CD4-positive, alpha-beta T cell treated with Interleukin-6 for 4 hours (primary cell): ENCODE measurements around the gene DKC1.
"Not testable (repeated sequence)": the region's sequence is repeated elsewhere in the genome, so short reads cannot be mapped to it uniquely, and the experiment has no call there.

Experiments
- DNase-seq: peaks from one replicate; pipeline ENCODE4 v3.0.0-alpha.2; 2020; ENCODE audit warnings: mixed read lengths

The DKC1 gene

DNA sequence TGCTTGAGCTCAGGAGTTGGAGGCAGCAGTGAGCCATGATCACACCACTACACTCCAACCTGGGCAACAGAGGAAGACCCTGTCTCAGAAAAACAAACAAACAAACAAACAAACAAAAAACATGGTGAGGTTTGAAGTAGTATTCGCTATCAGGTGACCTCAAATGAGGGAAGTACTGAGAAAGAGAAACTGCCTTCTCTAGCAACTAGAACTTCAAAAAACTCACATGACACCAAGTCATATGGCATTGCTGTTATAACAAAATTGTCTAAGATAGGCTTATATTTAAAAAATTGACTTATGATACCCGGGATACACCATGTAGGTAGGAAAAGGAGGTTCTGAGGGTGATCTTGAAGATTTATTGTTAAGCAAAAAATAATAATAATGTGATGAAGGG is 32.4 kb downstream of the DKC1 start:
- no peak for DNase-seq

DNA sequence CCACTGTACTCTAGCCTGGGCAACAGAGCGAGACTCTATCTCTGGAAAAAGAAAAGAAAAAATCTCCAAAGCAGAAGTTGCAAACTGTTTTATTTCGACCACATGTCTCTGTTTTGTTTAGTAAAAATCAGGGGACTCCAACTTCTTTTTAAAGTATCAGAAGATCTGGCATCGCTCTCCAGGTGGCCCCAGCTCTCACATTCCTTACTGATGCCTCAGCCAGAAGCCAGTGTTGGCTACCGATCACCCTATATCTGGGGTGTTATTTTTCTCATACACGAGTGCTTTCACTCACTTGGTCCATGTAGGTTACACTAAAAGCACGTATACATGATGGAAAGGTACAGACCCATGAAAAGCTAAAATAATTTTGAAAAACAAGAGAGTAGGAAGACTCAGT is 34.3 kb downstream of the DKC1 start:
- DNase-seq, result no peak

DNA sequence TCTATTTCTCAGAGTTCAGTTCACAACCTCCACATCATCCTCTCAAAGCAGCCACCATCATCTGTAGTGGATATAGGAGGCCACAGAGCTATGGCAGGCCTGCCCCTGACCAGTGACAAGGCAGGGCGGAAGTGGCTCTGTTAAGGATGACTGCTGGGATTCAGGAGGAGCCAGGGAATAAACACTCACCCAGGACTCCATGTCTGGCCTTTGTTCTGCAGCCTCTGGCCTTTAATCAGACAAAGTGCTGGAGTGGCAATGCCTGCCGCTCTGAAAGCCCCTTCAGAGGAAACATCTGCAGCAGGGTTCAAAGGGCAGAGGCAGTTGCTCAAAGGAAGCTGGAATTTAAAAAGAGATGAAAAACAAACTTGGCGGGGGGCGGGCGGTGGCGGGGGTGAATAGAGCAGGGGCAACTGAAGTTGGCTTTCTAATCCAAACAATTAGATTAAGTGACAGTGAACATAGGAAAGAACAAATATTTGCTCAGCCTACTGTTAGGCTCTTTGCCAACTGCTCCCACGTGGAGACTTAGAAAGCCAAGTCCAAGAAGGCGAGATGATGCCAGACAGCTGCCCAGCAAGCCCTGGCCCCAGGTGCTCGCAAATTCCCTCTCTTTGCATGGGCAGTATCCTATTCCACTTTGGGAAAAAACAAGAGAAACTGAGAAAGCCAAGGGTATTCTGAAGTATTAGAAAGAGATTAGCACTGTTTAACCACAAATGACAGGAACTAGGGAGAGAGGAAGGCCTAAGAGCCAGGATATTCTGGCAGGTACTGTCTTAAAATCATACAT is 37.1 kb downstream of the DKC1 start:
- DNase-seq, result no peak

DNA sequence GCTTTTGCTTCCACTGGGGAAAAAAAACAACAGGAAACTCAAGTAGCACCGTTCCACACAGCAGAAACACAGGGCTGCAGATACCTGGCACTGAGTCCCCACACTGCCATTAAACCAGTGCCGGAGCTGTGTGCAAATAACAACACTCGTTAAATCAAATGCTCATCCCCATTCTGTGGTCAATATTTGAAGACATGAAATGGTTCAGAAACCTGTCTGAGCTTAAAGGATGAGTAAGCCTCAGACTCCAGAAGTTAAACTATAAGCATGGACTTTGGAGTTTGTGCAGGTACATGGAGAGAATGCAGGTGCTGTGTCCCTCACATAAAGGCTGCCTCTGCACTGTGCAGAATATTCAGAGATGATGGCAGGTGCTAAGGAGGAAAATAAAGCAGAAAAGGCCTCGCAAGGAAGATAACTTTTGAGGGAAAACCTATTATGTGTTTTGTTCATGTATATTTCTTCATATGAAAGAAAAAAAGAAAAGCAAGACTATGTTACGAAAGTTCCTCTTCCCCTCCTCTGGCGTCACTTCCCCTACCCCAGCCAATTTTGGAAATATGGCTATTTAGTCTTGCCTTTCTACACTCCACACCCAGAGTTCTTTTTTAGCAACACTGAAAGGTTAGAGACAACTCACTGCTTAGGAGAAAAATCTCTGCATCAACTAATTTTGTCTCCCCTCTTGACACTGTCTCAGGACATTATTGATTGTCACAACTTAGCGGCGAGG is 38.0 kb downstream of the DKC1 start:
- no peak for DNase-seq

DNA sequence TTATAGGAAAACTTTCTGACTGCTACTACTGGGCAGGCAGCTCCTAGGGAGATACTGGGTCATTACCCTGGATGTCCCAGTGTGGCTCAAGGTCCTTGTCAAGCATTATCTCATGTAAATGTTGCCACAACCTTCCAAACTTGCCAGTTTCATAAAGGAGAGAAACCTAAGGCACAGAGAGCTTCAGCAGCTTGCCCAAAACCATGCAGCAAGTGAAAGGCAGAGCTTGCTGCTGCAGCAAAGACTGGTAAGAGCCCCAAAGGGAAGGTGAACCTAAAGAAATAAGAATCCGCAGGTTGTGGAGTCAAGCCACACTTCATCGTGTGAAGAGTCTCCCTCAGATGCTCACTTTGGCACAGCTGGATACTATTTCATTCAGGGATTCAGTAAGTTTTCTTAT is 40.3 kb downstream of the DKC1 start:
- DNase-seq, result no peak

DNA sequence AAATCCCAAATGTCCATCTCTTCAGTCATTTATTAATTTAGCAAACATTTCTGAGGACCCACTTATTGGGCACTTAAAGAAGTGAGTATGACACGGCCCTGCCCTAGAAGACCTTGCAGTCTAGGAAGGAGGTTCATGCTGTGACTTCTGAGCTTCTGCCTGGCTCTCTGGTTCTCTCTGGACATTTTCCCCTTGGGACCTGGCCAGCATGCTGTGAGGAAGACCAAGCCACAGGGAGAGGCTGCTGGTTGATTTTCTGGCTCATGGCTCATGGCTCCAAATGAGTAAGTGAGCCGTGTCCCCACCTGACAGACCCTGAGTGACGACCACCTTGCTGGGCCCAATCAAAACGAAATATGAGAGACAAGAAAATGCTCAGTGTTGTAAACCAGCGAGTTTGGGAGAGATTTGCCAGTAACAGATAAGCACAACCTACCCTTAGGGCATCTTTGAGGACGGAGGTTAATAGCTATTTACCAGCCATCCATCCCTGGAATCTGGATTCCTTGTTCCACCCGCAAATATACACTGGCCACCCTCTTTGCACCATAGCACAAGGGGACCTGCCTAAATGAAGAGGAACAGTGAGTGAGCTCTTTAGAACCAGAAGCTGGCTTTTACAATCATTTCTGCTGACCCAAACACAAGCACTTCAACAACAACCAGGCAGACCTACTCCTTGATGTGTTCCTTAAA is 41.7 kb downstream of the DKC1 start:
- DNase-seq, result no peak

DNA sequence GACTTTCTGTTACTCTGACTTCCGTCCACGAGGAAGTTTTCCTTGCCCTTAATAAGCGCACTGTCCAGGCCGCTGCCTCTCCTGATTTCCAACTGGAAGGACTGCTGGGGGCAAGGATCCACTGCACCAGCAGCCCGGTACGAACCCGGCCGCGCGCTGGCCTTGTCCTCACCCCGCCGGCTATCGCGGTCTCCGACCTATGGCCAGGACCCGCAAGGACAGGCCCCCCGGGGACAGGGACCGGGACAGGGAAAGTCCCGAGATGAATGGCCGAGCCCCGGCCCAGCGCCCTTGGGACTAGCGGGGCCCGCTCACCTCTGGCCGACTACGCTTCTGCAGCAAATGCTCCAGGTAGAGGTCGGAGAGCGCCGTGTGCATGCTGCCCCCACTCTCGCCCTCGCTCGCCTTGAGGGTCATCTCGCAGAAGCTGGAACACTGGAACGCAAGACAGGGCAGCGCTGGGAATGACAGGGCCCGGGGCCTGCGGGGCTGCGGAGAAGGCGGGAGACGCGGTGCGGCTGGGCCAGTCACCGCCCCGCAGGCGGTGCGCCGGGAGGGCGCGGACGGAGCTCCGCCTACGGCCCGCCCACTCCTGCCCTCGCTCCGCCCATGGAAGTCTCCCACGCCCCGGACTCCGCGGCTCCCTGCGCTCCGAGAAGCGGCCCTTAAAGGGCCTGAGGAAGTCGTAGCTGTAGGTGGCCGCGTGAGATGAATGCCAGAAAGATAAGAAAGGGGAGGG is 42.5 kb downstream of the DKC1 start, which contains the start of gene MPP1:
Gene MPP1 (minus strand): TSS at position 529 of the 739 bp plus-strand sequence. CDS start 112 bp downstream, at position 417.
- DNase-seq, result peak; percentile 80

DNA sequence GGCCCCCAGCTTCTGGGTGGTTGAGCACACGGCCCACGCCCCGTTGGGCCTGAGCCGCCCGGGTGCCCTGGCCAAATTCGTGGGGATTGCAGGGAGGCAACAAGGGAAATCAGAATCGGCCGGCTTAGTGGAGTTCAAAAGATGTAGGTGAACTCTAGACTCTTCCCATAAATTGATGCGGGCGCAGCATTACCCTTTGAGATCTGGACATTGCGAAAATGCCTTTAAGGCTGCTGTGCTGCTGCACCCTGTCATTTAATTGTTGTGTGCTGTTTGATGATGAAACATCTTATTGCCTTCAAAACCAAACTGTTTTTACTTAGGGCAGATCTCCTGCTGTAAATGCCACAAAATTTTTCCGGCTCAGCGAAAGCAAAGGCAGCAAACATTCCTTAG is 43.0 kb downstream of the DKC1 start:
- no peak for DNase-seq

DNA sequence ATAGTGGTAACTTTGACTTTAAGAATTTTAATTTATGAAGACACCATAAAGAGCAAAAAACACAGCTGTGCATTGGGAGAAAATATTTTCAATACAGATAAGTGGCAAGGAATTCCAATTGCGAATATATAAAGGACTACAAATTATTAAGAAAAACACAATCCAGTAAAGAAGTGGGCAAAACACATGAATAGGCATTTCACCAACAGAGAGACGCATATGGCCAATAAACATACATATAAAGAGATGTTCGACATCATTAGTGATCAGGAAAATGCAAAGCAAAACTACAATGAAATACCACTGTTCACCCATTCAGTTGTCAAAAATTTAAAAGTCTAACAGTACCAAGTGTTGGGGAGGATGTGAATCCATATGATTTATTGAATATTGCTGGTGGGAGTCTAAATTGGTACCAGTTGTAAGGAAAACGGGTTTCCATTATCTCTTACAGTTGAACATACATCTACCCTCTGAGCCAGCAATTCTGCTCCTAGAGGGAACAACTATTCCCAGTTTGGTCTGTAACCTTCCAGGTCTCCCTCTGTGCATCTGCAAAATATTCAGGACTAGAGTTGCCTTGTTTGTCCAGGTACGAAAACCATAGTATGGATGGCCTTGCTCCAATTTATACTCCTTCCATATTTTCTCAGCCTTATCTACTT is 44.3 kb downstream of the DKC1 start:
- DNase-seq, result no peak

DNA sequence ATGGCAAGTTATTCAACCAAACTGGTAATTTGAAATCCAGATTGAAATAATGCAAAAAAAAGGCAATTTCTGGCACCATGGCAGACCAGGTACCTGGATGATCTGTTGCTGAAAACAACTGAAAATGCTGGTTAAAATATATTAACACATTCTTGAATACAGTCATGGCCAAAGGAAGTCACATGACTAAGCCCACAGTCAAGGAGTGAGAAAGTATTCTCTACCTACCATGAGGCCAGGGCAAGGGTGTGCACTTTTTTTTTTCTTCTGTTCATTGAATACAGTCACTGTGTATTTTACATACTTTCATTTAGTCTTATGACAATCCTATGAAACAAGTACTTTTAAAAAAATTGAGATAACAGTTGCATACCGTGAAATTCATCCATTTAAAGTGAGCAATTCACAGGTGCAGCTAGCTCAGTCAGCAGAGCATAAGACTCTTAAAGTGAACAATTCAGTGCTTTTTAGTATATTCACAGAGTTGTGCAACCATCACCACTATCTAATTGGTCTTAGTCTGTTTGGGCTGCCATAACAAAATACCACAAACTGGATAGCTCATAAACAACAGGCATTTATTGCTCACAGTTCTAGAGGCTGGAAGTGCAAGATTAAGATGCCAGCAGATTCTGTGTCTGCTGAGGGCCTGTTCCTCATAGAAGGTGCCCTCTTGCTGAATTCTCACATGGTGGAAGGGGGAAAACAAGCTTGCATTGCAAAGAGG is 47.4 kb downstream of the DKC1 start:
- no peak for DNase-seq

DNA sequence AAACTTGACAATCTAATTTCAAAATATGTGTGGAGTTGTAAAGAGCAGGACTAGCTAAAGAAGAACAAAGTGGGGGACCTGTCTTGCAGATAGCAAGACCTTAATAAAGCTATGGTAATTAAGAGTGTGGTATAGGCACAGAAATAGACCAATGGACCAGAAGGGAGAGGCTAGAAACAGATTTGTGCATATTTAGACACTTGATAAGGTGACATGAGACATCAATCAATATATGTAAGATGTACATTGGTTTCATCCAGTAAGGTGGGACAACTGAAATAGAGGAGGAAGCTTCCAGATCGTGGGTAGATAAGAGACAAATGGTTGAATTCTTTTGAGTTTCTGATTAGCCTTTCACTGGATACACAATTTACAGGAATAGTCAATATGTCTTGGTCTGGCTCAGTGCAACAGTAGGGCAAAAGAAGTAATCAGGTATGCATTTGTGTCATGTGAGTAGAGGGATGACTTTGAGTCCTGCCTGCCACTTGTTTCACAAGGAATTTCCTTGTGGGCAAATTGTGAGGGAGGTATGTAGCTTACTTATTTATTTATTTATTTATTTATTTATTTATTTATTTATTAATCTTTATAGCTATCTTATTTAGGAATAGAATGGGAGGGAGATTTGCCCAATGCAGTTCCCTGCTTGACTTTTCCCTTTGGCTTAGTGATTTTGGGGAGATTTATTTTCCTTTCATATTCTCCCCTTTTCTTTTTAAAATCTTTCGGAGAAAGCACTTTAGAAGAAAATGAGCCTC is 49.9 kb downstream of the DKC1 start:
- DNase-seq, result no peak

DNA sequence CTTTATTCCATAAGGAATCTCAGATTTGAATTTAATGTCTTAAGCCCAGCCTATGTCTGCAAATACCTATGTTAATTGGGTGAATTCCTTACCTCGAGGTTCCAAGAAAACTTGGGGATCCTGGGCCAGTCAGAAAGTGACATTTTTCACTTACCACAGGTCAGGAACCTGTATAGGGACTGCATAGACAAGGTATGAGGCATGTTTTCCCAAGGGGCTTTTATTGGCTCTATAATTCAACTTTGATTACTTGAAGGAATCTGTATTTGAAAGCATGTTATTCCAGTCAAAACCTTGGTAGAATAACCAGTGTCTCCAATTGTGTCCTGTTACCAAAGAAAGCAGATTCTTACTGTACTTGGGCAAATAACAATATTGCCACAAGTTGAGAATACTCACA is 51.1 kb downstream of the DKC1 start:
- no peak for DNase-seq

DNA sequence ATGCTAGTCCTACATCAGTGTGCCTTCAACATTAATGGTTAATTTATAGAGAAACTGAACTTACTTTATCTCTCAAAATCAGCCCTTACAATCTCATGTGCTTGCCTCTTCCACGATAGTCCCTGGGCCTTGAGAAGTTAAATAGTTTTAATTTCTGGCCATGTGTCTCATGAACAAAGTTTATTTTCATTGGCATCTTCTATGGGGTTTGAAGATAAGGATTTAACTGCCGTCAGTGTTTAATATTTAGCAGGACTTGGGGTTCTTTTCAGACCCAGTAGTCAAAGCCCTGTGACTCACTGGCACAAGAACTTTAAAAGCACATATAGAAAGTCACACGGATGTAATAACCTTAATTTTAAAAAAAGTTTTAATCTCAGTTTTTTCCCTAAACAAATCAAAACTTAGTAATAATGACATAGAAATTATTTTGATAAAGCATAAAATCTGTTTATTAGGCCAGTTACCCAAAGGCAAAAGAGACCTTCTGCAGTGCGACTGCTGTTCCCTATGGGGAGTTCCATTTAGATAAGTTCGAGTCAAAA is 52.7 kb downstream of the DKC1 start:
- no peak for DNase-seq

DNA sequence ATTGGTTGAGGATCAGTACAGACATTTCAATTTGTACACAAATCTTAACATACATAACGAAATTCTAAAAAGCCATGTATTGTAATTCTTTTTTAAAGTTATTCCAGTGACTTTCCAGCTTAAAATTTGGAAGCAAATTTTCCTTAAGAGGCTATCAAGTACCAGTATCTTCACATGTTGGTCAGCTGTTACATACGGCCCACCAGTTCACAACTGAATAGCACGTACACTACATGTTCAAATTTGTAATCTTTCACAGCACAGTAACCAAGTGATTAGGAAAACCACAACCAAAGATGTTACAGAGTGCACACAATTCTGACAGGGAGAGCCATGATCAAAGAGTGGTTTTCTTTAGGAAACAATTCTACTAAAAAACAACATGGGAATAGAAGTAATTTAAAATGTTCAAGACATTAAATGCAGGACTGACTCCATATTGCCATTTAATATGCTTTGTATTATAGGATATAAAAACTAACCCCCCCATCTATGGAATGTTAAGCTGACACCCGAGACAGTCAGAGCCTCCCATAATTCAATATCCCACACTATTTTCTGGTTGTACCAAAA is 53.7 kb downstream of the DKC1 start:
- not testable (repeated sequence) for DNase-seq

DNA sequence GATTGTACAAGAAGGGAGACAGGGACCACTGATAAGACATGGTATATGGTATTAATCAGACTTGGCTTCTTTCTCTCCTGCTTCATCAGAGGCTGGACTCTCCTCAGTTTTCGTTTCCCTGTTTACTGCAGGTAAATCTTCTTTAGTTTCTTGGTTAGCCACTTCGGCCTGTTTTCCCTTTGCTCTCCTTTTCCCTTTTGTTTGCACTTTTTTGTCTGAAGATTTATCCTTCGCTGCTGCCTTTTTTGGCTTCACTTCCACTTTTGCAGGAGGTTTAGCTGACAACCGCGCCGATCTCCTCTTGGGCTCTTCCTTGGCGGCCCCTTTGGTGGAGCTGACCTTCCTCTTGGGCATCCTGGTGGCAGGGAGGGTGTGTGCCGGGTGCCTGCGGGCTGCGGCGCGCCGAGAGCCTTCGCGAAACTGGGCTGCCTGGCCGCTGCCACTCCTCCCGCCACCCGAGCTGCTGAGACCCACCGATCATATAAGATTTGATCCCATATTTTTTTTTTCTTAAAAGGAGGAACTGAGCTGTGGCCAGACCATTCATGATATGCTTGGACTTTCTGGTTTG is 54.5 kb downstream of the DKC1 start:
- not testable (repeated sequence) for DNase-seq

DNA sequence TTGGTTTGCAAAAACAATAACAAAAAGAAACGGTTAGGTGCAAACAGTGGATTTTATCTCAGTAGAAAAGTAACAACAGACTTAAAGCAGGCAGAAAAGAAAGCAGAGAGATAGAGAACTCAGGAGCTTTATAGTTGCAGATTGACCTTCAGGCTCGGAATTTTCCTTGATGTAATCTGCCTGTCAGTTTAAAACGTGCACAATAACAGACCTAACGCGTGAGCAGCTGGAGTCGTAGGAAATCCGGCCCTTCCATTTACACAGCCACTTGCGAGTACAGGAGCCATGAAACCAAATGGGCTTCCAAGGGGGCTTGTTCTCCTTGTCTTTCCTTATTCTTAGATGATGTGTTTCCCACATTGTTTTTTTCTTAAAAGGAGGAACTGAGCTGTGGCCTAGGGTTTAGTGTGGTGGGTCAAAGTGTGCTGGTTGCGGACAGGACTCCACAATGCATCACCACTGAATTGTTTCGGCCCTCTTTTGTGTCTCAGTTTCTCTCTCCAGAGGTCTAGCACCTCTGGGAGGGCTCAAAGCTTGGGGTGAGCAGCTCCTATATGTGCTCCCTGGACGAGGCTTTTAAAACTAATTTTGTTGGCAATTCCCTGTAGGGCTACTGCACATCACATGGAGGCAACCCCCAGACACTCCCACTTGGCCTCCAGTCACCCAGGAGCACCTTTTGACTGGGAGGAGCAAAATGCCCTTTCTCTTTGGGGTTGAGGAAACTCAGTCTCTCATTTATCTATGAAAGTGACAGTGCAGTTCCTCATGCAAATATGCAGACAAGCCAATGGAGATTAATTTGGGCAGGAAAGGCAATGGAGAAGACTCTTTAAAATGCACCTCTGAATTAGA is 56.5 kb downstream of the DKC1 start:
- DNase-seq, result no peak

DNA sequence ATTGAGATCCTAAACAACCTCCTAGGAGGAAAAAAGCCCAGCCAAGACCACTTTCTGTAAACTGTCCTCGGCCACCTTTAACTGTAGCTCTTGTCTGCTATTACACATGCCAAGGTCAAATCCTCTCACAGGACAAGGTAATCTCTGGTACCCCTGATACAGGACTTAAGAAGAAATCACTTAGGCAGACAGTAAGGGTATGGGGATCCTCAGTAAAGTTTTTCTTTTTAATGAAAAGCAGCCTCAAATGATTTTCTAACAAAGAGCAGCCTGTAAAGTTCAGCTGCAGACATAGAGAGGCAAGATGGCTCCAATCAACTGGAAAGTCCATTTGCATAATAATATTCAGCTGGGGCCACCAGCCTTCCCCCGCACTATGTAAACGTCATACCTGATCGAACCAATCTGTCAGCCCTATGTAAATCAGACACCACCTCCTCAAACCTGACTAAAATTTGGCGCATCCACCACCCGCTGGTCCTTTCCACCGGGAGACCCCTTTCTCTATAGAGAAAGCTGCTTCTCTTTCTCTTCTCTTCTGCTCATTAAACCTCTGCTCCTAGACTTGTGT is 57.2 kb downstream of the DKC1 start:
- no peak for DNase-seq

DNA sequence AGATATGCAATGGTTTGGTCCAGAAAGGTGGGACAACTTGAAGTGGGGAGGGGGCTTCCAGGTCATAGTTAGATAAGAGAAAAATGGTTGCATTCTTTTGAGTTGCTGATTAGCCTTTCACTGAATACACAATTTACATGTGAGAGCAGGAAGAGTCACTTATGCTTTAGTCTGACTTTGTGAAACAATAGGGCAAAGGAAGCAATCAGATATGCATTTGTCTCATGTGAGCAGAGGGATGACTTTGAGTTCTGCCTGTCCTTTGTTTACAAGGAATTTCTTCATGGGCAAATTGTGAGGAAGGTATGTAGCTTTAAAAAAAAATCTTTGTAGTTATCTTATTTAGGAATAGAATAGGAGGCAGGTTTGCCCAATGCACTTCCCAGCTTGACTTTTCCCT is 58.9 kb downstream of the DKC1 start:
- no peak for DNase-seq

DNA sequence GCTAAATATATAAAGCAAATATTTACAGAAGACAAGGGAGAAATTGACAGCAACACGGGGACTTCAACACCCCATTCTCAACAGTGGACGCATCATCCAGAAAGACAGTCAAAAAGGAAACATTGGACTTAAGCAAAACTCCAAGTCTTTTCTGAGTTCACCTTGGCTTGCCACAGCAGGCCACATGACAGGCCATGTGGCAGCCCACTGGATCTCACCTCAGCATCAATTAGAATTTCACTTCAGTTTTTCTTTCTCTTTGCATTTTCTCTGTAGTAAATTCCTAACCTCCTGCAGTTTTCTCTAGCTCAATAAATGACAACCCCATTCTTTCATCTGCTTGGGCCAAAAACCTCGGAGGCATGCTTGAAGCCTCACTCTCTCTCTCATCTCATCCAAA is 59.4 kb downstream of the DKC1 start:
- DNase-seq, result no peak
